ENCODE data around the gene TREML2. TPM values are rescaled to one million over a fixed set of nuclear protein-coding genes. Genes with fewer than 3 reads are reported as not detected.
"Not testable (repeated sequence)": the region's sequence is repeated elsewhere in the genome, so short reads cannot be mapped to it uniquely, and the experiment has no call there.

TREML2 gene, protein sequence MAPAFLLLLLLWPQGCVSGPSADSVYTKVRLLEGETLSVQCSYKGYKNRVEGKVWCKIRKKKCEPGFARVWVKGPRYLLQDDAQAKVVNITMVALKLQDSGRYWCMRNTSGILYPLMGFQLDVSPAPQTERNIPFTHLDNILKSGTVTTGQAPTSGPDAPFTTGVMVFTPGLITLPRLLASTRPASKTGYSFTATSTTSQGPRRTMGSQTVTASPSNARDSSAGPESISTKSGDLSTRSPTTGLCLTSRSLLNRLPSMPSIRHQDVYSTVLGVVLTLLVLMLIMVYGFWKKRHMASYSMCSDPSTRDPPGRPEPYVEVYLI
- not detected in 2 replicates for total RNA-seq (2014; rRNA removed; shearing (Covaris generic))

DNA sequence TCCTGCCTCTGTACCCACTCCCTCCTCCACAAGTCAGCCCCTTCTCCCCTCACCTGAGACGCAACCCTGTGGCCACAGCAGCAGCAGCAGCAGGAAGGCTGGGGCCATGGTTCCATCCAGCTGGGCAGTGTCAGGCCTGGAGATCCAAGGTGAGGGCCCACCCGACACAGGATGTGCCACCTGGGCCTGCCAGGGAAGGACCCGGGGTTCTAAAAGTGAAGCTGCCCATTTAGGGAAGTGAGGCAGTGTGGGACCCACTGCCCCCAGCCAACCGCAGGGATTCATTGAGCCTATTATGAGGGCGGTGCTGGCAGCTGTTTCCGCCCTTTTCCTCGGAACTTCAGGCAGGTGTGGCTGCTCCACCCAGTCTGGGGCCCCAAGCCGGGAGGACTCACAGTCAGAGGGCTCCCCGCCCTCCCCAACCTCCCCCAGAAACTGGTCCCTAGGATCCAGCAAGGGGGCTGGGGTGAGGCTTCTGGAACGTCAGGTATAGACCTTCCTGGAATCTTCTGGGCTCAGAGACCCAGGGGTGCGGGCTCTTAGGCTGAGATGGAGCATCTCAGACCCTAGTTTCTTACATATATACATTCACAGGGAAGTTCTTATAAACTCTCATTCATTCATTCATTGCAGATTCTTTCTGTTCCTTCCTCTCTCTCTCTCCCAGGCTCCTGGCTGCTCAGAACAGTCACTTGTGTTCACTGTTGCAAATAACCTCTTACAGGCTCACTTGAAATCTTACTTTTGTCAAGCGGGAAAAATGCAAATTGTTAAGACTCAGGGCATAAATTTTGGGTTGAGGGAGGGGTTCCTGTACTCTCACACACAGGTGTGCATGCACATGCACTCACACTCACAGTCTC is at the start of gene TREML2:
TREML2 (minus strand) TSS at position 249 of the 863 bp plus-strand sequence; CDS start at position 108, 141 bp downstream.
- DNase-seq (ENCODE audit: low read depth) = no peak

DNA sequence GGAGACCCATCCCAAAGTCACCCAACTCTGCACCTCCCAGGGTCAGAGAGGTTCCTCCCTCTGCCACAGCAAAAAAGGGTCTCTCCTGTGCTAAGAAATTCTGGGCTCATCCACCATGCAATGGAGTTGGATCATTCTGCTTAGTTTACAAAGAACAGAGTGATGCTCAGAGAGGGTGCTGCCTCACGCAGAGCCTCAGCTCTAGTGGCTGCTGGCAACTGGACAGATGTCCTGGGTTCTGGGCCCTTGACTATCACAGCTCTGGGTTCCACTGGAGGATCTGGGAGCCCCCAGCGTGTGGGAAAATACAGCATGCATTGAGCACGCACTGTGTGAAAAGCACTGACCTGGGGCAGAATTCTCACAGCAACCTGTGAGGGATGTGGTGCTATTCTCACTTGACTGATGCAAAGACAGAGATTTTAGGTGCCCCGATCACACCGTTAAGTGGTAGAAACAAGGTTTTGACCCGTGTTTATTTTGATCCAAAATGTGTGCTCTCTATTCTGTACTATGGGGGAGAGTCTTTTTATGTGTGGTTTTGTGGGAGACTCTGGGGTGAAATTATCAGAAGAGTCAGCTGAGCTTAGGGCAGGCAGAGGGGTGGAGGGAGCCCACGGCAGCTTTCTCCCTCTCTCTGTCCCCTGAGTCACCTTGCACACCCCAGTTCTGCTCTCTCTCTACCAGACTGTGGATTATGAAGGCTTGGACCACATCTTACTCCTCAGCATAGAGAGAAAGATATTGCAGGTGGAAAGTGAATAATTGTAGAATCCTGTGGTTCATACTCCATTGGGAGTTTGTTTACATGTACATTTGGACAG is 47.1 kb upstream of the TREML2 start:
- no peak for DNase-seq (ENCODE audit: low read depth)

DNA sequence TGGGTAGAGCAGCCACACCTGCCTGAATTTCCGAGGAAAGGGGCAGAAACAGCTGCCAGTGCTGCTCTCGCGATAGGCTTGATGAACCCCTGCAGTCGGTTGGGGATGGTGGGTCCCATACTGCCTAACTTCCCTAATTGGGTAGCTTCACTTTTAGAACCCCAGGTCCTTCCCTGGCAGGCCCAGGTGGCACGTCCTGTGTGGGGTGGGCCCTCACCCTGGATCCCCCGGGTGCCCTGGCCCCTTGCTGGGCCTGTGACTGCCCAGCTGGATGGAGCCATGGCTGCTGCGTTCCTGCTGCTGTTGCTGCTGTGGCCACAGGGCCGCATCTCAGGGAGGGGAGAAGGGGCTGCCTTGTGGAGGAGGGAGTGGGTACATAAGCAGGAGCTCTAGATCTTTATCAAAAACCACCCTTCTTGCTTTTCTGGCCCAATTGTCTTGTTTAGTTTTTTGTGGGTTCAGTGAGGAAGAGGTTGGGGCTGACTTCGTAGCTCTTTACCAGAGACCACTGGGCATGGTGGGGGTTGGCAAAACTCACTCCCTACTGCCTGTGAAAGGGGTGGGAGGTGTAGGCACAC is 46.4 kb upstream of the TREML2 start:
- DNase-seq (ENCODE audit: low read depth) = no peak

DNA sequence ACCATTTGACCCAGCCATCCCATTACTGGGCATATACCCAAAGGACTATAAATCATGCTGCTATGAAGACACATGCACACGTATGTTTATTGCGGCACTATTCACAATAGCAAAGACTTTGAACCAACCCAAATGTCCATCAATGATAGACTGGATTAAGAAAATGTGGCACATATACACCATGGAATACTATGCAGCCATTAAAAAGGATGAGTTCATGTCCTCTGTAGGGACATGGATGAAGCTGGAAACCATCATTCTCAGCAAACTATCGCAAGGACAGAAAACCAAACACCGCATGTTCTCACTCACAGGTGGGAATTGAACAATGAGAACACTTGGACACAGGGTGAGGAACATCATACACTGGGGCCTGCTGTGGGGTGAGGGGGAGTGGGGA is 45.6 kb upstream of the TREML2 start:
- DNase-seq (ENCODE audit: low read depth) = not testable (repeated sequence)

DNA sequence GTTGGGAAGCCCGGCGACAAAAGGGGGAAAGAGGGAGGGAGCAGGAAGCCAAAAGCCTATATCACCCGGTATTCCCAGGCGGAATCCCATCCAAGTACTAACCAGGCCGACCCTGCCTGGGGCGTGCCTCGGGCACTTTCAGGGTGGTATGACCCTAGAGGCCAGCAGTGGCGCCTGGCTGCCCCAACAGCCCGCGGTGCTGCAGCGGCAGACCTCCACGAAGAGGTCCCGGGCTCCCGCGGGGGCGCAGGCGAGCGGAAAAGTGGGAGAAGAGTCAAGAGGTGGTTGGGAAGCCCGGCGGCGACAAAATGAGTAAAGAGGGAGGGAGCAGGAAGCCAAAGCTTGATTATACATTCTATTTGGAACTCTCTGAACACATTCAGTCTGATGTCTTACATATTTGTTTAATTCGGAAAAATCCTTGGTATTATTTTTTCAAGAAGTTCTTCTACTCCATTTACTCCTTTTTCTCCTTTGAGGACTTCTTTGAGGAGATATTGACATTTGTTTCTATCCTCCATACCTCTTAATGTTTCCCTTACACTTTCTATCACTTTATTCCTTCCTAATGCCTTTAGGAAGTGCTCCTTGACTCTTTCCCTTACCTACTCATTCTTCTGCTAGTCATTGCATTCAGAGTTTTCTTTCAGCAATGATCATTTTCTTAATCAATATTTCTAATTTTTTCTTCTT is 38.7 kb upstream of the TREML2 start:
- no peak for DNase-seq (ENCODE audit: low read depth)

DNA sequence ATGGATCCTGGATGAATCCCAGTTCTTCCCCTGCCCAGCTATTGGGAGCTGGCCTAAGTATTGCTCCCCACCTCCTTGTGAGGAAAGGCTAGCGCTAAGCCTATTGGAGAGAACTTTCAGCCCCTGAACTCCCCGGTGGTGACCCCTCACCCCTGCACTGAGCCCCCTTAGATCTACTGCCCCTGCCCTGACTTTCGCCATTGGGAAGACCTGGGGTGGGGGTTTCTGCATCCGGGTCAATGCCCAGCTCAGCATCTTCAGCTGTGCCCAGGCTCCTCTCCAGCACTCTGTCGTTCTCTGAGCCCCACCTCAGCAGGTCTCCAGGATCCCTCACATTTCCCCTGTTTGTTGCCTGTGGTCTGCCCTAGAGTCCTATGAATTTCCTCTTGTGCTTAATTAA is 36.2 kb upstream of the TREML2 start:
- no peak for DNase-seq (ENCODE audit: low read depth)

DNA sequence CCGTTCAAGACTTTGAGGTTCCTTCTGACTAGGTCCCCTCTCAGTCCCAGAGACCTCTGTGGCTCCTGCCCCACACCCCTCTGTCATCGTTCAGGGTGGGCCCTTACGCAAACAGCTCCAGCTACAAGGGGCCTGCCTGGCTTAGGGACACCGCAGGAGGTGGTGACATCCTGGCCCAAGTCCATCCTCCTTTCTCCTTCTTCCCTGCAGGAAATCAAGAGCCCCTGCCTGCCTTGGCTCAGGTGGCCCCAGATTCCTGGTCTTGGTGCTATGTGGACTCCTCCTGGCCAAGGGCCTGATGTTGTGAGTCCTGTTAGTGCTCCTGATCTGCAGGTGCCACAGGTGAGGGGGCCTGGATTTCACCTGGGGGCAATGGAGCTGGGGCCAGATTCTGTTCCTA is 35.3 kb upstream of the TREML2 start:
- no peak for DNase-seq (ENCODE audit: low read depth)

DNA sequence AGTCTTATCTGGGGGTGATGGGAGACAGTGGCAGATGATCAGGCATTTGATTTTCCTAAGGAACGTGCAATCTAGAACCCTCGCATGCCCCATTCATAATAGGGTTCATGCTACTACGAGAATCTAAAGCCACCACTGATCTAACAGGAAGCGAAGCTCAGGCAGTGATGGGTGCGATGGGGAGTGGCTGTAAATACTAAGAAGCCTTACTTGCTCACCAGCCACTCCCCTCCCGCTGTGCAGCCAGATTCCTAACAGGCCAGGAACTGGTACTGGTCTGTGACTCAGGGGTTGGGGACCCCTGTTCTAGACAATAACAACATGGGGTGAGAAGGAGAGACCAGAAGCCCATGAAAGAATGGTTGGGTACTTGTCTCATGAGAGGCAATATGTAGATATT is 31.7 kb upstream of the TREML2 start:
- no peak for DNase-seq (ENCODE audit: low read depth)

DNA sequence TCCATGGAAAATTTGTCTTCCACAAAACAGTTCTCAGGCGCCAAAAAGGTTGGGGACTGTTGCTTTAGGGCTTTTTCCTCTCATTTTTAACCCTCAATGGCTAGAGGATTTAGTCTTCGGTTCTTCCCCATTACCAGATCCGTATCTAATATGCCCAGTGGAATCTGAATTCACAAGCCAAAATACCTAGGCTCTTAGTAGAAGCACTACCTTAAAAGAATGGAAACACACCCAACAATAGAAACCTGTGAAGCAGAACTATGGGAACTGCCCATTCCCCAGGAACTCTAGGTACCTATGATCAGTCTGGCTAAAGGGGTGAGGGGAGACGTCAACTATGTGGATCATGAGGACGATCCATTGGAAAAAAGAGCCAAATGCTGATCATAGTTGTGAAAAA is 30.3 kb upstream of the TREML2 start:
- DNase-seq (ENCODE audit: low read depth) = no peak

DNA sequence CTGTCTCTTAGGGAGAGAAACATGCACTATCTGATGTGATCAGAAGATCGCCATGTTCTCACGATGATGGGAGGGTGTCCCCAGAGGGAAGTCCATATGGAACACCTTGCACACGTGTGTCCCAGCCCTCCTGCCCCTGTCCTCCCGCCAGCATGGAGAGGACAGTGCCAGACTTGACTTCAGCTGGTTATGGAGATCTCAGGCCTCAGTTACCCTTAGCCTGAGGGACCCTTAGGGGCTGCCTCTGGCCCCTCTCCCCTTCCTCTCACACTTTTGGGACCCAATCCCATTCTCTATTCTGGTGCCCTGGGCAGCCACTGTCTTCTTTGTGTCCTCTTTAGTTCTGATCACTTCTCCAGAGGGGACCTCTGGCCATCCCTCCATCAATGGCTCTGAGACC is 28.8 kb upstream of the TREML2 start:
- no peak for DNase-seq (ENCODE audit: low read depth)

DNA sequence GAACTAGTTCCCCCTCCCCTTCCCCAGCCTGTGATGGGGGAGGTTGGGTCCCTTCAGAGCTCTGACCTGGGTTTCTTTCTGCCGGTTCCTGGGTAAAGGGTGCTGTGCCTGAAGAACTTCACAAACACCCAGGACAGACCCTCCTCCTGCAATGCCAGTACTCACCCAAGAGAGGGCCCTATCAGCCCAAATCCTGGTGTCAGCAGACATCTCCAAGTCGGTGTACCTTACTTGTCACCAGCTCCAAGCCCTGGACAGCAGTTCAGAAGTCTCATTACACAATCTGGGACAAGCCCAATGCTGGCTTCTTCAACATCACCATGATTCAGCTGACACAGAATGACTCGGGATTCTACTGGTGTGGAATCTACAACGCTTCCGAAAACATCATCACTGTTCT is 27.7 kb upstream of the TREML2 start:
- DNase-seq (ENCODE audit: low read depth) = no peak

DNA sequence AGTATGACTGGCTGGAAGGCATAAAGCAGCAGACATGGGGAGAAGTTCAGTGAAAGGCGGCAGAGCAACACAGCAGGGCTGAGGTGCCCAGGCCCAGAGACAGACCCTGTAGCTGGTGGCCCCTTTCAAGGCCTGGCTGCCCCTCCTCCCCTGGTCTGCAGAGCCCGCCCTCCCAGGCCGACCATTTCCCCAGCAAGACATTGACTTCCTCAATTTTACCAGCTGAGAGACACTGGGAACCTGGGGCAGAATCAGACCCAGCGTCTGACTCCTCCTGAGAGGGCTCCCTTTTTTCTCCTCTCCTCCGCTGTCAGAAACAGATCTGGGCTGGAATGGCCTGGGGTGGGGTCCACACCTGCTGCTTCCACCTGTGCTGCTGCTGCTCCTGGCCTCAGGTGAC is 27.1 kb upstream of the TREML2 start, which contains the start of gene TREML4:
TREML4 (plus strand) TSS at position 254 of the 400 bp plus-strand sequence; CDS start at position 333, 79 bp downstream.
- no peak for DNase-seq (ENCODE audit: low read depth)

DNA sequence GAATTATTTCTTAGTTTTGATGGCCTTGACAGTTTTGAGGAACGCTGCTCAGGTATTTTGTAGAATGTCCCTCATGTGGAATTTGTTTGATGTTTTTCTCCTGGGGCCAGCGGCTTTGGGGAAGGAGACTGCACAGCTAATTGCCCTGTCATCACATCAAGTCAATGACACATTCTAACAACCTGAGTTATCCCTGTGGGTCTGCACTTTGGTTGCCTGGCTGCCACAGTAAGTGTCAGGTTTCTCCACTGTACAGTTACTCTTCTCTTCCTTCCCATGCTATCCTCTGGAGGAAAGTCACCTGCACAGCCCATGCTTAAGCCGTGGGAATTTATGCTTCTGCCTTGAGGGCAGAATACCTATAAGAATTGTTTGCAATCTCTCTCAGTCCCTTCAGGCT is 25.8 kb upstream of the TREML2 start:
- DNase-seq (ENCODE audit: low read depth) = no peak

DNA sequence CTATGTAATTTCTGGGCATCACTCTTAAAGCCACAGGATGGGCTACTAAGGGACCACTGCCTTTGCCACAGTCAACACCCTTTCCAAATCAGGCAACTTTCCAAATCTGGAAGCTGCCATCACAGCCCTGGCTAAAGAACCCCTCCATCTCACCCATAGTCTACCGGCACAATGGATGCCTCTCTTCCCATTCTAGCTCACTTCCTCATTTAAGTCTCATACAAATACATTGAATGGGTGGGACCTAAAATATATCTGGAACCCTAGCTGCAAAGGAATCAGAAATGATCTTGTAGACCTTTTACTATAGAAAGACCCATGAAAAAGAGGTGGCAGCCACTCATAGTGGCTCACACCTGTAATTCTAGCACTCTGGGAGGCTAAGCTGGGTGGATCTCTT is 23.9 kb upstream of the TREML2 start:
- DNase-seq (ENCODE audit: low read depth) = no peak

DNA sequence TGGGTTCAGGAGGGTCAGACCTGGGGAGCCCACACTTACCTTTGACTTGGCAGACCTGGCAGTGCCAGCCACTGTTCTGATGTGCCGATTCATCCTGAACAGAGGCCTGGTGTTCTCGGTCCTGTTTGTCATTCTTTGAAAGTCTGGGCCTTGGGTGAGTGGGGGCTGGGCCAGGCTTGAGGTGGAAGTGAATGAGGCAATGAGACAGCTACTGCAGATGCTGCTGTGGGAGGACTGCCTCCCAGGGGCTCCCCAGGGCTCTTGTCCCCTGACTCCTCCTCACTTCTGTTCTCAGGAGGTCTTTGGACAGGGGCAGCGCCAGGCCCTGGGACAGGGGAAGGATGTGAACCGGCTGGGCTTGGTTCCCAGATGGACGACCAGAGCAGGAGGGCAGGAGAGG is 21.6 kb upstream of the TREML2 start:
- DNase-seq (ENCODE audit: low read depth) = no peak

DNA sequence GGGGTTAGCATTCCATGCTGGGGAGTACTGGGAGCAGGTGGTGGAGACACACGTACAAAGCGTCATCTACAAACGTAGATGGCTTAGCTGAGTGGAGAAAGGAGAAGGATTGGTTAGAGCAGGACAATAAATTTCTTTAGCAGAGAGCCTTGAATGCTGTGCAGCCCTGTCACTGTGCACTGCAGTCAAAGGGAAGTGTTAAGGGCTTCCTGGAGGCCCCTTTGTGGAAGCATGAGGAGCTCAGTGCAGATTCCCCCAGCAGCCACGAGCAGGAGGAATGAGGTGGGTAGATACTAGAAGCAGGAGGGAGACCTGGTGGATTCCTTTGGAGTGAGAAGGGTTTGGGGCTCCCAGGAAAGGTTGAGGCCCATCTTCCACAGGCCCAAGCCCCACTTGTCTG is 21.1 kb upstream of the TREML2 start:
- DNase-seq (ENCODE audit: low read depth) = no peak

DNA sequence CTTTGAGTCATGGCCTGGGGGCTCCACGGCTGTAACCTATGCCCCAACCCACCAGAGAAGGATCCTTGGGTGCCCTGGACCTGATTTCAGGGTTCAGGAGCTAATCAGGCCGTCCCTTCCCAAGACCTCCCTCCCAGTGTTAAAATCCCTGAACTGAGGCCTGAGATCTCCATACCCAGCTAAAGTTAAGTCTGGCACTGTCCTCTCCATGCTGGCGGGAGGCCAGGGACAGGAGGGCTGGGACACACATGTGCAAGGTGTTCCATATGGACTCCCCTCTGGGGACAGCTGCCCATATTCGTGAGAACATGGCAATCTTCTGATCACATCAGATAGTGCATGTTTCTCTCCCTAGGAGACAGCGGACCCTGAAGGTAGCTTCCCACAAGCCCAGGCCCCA is 15.7 kb upstream of the TREML2 start:
- no peak for DNase-seq (ENCODE audit: low read depth)

DNA sequence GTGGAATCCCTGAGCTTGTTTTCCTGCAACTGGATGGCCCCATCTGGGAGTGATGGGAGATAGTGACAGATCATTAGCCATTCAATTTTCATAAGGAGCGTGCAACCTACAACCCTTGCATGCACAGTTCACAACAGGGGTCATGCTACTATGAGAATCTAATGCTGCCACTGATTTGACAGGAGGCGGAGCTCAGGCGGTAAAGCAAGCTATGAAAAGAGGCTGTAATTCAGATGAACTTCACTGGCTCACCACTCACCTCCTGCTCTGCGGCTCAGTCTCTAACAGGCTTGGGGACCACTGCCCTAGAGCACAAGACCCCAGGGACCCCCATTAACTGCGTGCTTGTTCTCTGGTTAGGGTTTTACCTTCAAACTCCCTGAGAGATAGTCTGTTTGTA is 14.8 kb upstream of the TREML2 start:
- no peak for DNase-seq (ENCODE audit: low read depth)

DNA sequence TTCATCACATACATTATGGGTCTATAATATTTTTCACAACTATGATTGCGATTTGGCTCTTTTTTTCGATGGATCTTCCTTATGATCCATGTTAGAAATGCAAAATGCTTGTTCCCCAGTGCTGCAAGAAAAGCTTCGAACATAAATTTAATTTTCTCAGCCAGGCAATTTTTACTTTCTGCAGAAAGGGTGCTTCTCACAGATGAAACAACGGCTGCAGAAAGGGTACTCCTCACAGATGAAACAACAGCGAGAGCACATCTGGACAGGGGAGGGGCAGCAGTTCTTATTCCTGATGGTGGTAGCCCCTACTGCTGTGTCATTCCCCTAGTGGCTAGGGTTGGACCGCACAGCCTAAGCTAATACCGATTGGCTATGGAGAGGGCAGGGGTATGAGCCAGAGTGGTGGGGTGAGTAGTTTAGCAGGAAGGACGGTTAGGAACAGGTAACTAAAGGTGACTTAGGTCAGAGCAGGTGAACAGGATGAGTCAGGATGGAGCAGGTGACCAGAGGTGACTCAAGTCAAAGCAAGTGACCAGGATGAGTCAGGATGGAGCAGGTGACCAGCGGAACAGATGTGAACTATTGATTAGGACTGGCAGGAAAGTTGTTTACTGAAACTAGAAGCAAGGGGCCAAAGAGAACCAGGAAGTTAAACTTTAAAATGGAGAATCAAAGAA is 13.8 kb upstream of the TREML2 start:
- DNase-seq (ENCODE audit: low read depth) = no peak

DNA sequence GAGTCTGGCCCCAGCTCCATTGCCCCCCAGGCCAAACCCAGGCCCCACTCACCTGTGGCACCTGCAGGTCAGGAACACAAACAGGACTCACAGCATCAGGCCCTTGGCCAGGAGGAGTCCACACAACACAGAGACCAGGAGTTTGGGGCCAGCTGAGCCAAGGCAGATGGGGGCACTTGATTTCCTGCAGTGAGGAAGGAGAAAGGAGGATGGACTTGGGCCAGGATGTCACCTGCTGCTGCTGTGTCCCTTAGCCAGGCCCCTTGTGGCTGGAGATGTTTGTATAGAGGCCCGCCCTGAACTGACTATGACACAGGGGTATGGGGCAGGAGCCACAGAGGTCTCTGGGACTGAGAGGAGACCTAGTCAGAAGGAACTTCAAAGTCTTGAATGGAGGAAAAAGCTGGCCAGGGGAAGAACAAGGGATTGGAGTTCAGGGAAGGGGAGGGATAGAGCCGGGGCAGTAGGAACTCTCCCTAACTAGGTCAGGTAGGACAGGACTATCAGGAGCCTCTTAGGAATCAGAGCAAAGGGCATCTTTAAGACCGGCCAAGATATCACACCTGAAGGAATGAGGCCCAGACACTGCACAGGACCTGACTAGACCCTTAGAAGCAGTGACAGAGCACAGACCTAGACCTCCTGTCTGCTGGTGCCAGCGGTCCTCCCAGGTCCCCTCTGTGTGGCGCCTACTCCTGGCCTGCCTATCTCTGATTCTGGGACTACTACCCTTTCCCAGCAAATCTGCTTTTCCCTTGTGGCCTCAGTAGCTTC is 8.8 kb upstream of the TREML2 start:
- DNase-seq (ENCODE audit: low read depth) = no peak

Measured in RPMI7951 (cell line).